GM12801 (cell line): Measurements from ENCODE around the gene PLPP1.

ENCODE experiments used
- CTCF ChIP-seq: IDR thresholded peaks from one replicate; pipeline ENCODE4 v1.5.1; 2011; ENCODE audit warnings: control low read depth; ENCODE audit not compliant: insufficient read length; ENCODE audit errors: extremely low read depth

Gene PLPP1

GRCh38 chr5:55406292-55406691, 128.5 kb downstream of the PLPP1 start:
- no peak for TF ChIP-seq CTCF

GRCh38 chr5:55402199-55402598, 132.6 kb downstream of the PLPP1 start:
- TF ChIP-seq CTCF = no peak

- no peak for TF ChIP-seq CTCF
These were observed 141.1 kb downstream of the PLPP1 start for GRCh38 chr5:55393501-55394175.

- TF ChIP-seq CTCF = no peak
These were observed 142.1 kb downstream of the PLPP1 start for GRCh38 chr5:55392669-55393068.

GRCh38 chr5:55391707-55392106, 143.1 kb downstream of the PLPP1 start:
- TF ChIP-seq CTCF = no peak

- no peak for TF ChIP-seq CTCF
These were observed 146.9 kb downstream of the PLPP1 start for GRCh38 chr5:55387865-55388264.

- no peak for TF ChIP-seq CTCF
These were observed 148.4 kb downstream of the PLPP1 start for GRCh38 chr5:55386356-55386755.
